SK-N-SH treated with all-trans-retinoic acid at 6 μM for 48 hours (cell line): ENCODE data around the gene C5orf47.

Experiments used
- ATAC-seq: fragments of 200-7000 bp; cut with Tn5 transposase; 3 replicates; pipeline ENCODE4 v1.9.1; 2020; ENCODE audit warnings: mild to moderate bottlenecking, moderate library complexity
- ARNTL ChIP-seq: fragments of 450-650 bp; formaldehyde crosslinking; IDR thresholded peaks from 2 replicates; pipeline ENCODE4 v1.5.0; 2020; ENCODE audit warnings: low read depth, mild to moderate bottlenecking, moderate library complexity, borderline replicate concordance
- BACH2 ChIP-seq: fragments of 250-450 bp; sonication (Bioruptor Pico); IDR thresholded peaks from 2 replicates; pipeline ENCODE4 v1.9.0; 2021; ENCODE audit warnings: mild to moderate bottlenecking, borderline replicate concordance
- CSDC2 ChIP-seq: fragments of 250-450 bp; sonication (Bioruptor Pico); IDR thresholded peaks from 2 replicates; pipeline ENCODE4 v1.5.0; 2020; ENCODE audit warnings: mild to moderate bottlenecking, moderate library complexity
- CSRNP3 ChIP-seq: fragments of 250-450 bp; sonication (Bioruptor Pico); IDR thresholded peaks from 2 replicates; pipeline ENCODE4 v1.5.1; 2021; ENCODE audit warnings: mild to moderate bottlenecking, moderate library complexity
- GLIS3 ChIP-seq: fragments of 250-450 bp; sonication (Bioruptor Pico); IDR thresholded peaks from 2 replicates; pipeline ENCODE4 v1.5.0; 2020; ENCODE audit warnings: mild to moderate bottlenecking, moderate library complexity
- ISL1 ChIP-seq: fragments of 250-450 bp; sonication (Bioruptor Pico); IDR thresholded peaks from 2 replicates; pipeline ENCODE4 v2.1.2; 2022; ENCODE audit warnings: mild to moderate bottlenecking, moderate library complexity
- OSR1 ChIP-seq: fragments of 250-450 bp; sonication (Bioruptor Pico); IDR thresholded peaks from 2 replicates; pipeline ENCODE4 v1.8.0; 2022; ENCODE audit warnings: moderate library complexity, mild to moderate bottlenecking, inconsistent platforms
- PATZ1 ChIP-seq: fragments of 250-450 bp; sonication (Bioruptor Pico); IDR thresholded peaks from 2 replicates; pipeline ENCODE4 v1.8.0; 2020; ENCODE audit warnings: mild to moderate bottlenecking, moderate library complexity, borderline replicate concordance
- POU6F1 ChIP-seq: fragments of 250-450 bp; sonication (Bioruptor Pico); IDR thresholded peaks from 2 replicates; pipeline ENCODE4 v1.8.0; 2021; ENCODE audit warnings: low read depth, mild to moderate bottlenecking, moderate library complexity, borderline replicate concordance
- PPARA ChIP-seq: fragments of 250-450 bp; sonication (Bioruptor Pico); IDR thresholded peaks from 2 replicates; pipeline ENCODE4 v1.5.0; 2020; ENCODE audit warnings: mild to moderate bottlenecking, borderline replicate concordance
- RARB ChIP-seq: fragments of 250-450 bp; sonication (Bioruptor Pico); IDR thresholded peaks from 2 replicates; pipeline ENCODE4 v1.8.0; 2021; ENCODE audit warnings: mild to moderate bottlenecking, moderate library complexity
- SNAI2 ChIP-seq: fragments of 250-450 bp; sonication (Bioruptor Pico); IDR thresholded peaks from 2 replicates; pipeline ENCODE4 v1.5.0; 2020; ENCODE audit warnings: mild to moderate bottlenecking, moderate library complexity
- TCF4 ChIP-seq: fragments of 250-450 bp; sonication (Bioruptor Pico); IDR thresholded peaks from 2 replicates; pipeline ENCODE4 v1.8.0; 2021; ENCODE audit warnings: mild to moderate bottlenecking, moderate library complexity, borderline replicate concordance
- TOX ChIP-seq: fragments of 250-450 bp; sonication (Bioruptor Pico); IDR thresholded peaks from 2 replicates; pipeline ENCODE4 v1.8.0; 2021; ENCODE audit warnings: mild to moderate bottlenecking, moderate library complexity, borderline replicate concordance
- TSHZ2 ChIP-seq: fragments of 250-450 bp; sonication (Bioruptor Pico); IDR thresholded peaks from 2 replicates; pipeline ENCODE4 v1.5.0; 2020; ENCODE audit warnings: mild to moderate bottlenecking, moderate library complexity
- ZC3H10 ChIP-seq: fragments of 250-450 bp; sonication (Bioruptor Pico); IDR thresholded peaks from 2 replicates; pipeline ENCODE4 v1.5.1; 2021; ENCODE audit warnings: mild to moderate bottlenecking, moderate library complexity
- ZFP3 ChIP-seq: fragments of 250-450 bp; sonication (Bioruptor Pico); IDR thresholded peaks from 2 replicates; pipeline ENCODE4 v1.5.0; 2020; ENCODE audit warnings: mild to moderate bottlenecking, moderate library complexity
- ZNF565 ChIP-seq: fragments of 450-650 bp; formaldehyde crosslinking; conservative IDR thresholded peaks from 2 replicates; pipeline ENCODE4 v1.5.0; 2020; ENCODE audit warnings: low read depth, mild to moderate bottlenecking, moderate library complexity
- ZNF70 ChIP-seq: fragments of 450-650 bp; formaldehyde crosslinking; IDR thresholded peaks from 2 replicates; pipeline ENCODE4 v1.5.0; 2020; ENCODE audit warnings: mild to moderate bottlenecking, moderate library complexity

The C5orf47 gene

GRCh38 chr5:174046558-174046957, 57.6 kb downstream of the C5orf47 start (continued):
- TF ChIP-seq TSHZ2 (CRISPR knock-in tag) = no peak

- ATAC-seq = no peak
- TF ChIP-seq CSRNP3 (CRISPR knock-in tag) (no peak), POU6F1 (CRISPR knock-in tag) (no peak), TCF4 (CRISPR knock-in tag) (no peak), ZNF70 (CRISPR knock-in tag) (no peak), RARB (no peak)
Observed at GRCh38 chr5:174047472-174048099, 58.6 kb downstream of the C5orf47 start.

GRCh38 chr5:174052636-174053035, 63.7 kb downstream of the C5orf47 start:
- ATAC-seq = no peak
- TF ChIP-seq RARB = no peak
- no peak for TF ChIP-seq BACH2 (CRISPR knock-in tag)
- no peak for TF ChIP-seq ZNF565 (CRISPR knock-in tag)
- TF ChIP-seq GLIS3 (CRISPR knock-in tag) = no peak
- no peak for TF ChIP-seq SNAI2 (CRISPR knock-in tag)
- no peak for TF ChIP-seq CSDC2 (CRISPR knock-in tag)
- TF ChIP-seq OSR1 = no peak
- TF ChIP-seq PATZ1 = no peak
- no peak for TF ChIP-seq TOX (CRISPR knock-in tag)
- TF ChIP-seq POU6F1 (CRISPR knock-in tag) = no peak
- TF ChIP-seq CSRNP3 (CRISPR knock-in tag) = no peak
- TF ChIP-seq ARNTL = no peak

GRCh38 chr5:174053905-174054304, 64.9 kb downstream of the C5orf47 start:
- TF ChIP-seq PPARA (CRISPR knock-in tag) (no peak), ZC3H10 (CRISPR knock-in tag) (no peak), PATZ1 (no peak), ZNF70 (CRISPR knock-in tag) (no peak), ZFP3 (CRISPR knock-in tag) (no peak), RARB (no peak), CSRNP3 (CRISPR knock-in tag) (no peak), GLIS3 (CRISPR knock-in tag) (no peak), ISL1 (no peak), TCF4 (CRISPR knock-in tag) (no peak), SNAI2 (CRISPR knock-in tag) (no peak)
- ATAC-seq = no peak
